ENCODE results near the gene SGO2. TPM values are rescaled to one million over a fixed set of nuclear protein-coding genes. Genes with fewer than 3 reads are reported as not detected.
"Not testable (repeated sequence)": the region's sequence is repeated elsewhere in the genome, so short reads cannot be mapped to it uniquely, and the experiment has no call there.

The SGO2 gene
- total and polyA plus RNA-seq, 3 donors from 2014 or later = 11.9 to 46.0 (median 25.1) TPM

DNA sequence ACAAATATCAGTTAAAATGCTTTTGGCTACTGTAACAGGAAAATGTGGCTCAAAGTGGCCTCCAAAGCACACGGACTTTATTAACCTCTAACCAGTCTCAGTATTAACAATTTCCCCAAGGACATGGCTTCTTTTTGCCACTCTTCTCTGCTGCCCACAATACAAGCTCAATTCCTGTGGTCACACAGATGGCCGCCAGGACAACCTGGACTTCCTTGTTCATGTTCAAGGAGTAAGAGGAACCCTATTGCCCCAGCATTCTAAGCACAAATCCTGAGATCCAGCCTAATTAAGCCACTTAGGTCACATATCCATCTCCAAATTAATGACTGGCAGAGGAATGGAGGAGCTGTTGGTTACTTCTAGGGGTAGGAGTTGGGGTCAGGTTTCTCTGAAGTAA is 98.0 kb downstream of the SGO2 start:
- Histone ChIP-seq H3K9me3 (no peaks in the 10 kb centered on the region), H3K36me3 (ENCODE audit: low read depth, missing control alignments) (no peaks in the 10 kb centered on the region), H3K27ac (no peak overlapping the region), H3K4me3 (no peak overlapping the region), H3K27me3 (no peaks in the 10 kb centered on the region), H3K4me1 (peaks cover 4% of the 10 kb centered on the region)
- WGBS, 2 donors = 84 to 88% methylated on average over 2 of the region's 2 CpGs
- intact Hi-C loops (cut with DNase I; ENCODE audit: low total_unique reads) = no loop called here
- no peak for DNase-seq
- TF ChIP-seq, protein P1, sequence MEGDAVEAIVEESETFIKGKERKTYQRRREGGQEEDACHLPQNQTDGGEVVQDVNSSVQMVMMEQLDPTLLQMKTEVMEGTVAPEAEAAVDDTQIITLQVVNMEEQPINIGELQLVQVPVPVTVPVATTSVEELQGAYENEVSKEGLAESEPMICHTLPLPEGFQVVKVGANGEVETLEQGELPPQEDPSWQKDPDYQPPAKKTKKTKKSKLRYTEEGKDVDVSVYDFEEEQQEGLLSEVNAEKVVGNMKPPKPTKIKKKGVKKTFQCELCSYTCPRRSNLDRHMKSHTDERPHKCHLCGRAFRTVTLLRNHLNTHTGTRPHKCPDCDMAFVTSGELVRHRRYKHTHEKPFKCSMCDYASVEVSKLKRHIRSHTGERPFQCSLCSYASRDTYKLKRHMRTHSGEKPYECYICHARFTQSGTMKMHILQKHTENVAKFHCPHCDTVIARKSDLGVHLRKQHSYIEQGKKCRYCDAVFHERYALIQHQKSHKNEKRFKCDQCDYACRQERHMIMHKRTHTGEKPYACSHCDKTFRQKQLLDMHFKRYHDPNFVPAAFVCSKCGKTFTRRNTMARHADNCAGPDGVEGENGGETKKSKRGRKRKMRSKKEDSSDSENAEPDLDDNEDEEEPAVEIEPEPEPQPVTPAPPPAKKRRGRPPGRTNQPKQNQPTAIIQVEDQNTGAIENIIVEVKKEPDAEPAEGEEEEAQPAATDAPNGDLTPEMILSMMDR (IDR thresholded peaks at IDR 0.05) = no peak
- TF ChIP-seq POLR2A (IDR thresholded peaks at IDR 0.05) = no peak

DNA sequence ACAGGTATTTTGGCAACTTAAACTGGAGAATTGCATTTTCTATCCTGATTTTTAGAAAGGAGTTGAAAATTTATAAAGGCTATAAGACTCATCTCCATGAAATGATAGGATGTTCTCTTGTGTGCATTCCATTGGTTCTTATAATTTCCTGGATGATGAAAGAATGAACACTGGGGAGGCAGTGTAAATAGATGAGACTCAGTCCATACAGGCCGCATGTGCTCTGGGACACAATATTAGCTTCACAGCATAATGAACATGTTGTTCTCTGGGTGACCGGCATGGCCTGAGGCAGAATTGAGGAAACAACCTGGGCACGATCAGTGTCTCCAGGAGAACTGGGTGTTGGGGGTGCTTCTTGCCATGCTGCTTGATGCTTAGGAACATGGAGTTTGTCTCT is 98.7 kb downstream of the SGO2 start:
- H3K27me3 ChIP-seq = no peaks in the 10 kb centered on the region
- TF ChIP-seq, protein P1 (IDR thresholded peaks at IDR 0.05) = no peak
- TF ChIP-seq POLR2A (IDR thresholded peaks at IDR 0.05) = no peak

DNA sequence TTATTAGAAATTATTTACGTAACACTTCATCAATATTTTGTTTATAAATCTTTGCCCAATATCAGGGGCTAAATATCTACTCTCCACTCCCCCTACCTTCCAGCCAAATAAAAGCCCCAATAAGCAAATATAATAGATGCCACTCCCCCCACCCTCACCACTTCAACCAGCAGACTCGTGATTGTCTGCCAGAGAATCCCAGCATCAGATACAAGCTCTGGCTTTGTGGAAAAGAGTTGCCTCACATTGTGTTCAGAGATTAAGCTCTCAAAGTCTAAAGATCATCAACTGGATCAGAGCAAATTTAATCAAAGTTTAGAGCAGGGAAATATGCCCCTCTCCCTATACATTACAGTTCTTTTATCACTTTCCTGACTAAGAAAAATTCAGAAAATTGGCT is 99.3 kb downstream of the SGO2 start:
- Histone ChIP-seq H3K27me3 (no peaks in the 10 kb centered on the region), H3K27ac (no peak overlapping the region), H3K36me3 (ENCODE audit: low read depth, missing control alignments) (no peaks in the 10 kb centered on the region), H3K9me3 (no peaks in the 10 kb centered on the region), H3K4me3 (no peak overlapping the region), H3K4me1 (peaks cover 4% of the 10 kb centered on the region)
- no peak for TF ChIP-seq POLR2A (IDR thresholded peaks at IDR 0.05)
- TF ChIP-seq, protein P1 (IDR thresholded peaks at IDR 0.05) = no peak
- intact Hi-C loops (cut with DNase I; ENCODE audit: low total_unique reads) = no loop called here
- WGBS, 2 donors = 82 to 83% methylated on average over 2 of the region's 2 CpGs
- DNase-seq = no peak

More for the DNA sequence above, 98.7 kb downstream of the SGO2 start:
- intact Hi-C loops (cut with DNase I; ENCODE audit: low total_unique reads) = no loop called here
- Histone ChIP-seq H3K27ac (no peak overlapping the region), H3K4me1 (peaks cover 4% of the 10 kb centered on the region), H3K4me3 (no peak overlapping the region), H3K36me3 (ENCODE audit: low read depth, missing control alignments) (no peaks in the 10 kb centered on the region), H3K9me3 (no peaks in the 10 kb centered on the region)
- whole genome bisulfite sequencing, 2 donors = 76 to 77% methylated on average over 3 of the region's 3 CpGs
- DNase-seq = no peak

DNA sequence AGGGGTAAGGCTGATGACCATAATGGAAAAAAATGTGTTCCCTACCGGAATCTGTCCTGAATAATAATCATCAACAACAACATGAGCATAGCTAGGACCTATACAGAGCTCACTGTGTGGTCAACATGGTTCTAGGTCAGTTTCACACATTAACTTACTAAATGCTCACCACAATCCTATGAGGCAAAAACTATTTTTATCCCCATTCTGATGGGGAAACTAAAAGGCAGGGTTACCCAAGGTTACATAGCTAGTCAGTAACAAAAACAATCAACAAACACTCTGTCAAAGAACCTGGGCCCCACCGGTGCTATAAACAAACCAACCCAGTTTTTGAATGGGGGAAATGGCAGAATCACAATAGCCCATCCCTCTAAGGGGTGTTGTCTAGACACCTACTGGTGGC is 100.0 kb downstream of the SGO2 start:
- Histone ChIP-seq H3K4me1 (peaks cover 4% of the 10 kb centered on the region), H3K27ac (no peak overlapping the region), H3K36me3 (ENCODE audit: low read depth, missing control alignments) (no peaks in the 10 kb centered on the region), H3K27me3 (no peaks in the 10 kb centered on the region), H3K4me3 (no peak overlapping the region), H3K9me3 (no peaks in the 10 kb centered on the region)
- intact Hi-C loops (cut with DNase I; ENCODE audit: low total_unique reads) = no loop called here
- TF ChIP-seq, protein P1 (IDR thresholded peaks at IDR 0.05) = no peak
- no peak for TF ChIP-seq POLR2A (IDR thresholded peaks at IDR 0.05)
- DNase-seq = no peak
- 80 to 89% methylated on average over 2 of the region's 2 CpGs for WGBS, 2 donors

DNA sequence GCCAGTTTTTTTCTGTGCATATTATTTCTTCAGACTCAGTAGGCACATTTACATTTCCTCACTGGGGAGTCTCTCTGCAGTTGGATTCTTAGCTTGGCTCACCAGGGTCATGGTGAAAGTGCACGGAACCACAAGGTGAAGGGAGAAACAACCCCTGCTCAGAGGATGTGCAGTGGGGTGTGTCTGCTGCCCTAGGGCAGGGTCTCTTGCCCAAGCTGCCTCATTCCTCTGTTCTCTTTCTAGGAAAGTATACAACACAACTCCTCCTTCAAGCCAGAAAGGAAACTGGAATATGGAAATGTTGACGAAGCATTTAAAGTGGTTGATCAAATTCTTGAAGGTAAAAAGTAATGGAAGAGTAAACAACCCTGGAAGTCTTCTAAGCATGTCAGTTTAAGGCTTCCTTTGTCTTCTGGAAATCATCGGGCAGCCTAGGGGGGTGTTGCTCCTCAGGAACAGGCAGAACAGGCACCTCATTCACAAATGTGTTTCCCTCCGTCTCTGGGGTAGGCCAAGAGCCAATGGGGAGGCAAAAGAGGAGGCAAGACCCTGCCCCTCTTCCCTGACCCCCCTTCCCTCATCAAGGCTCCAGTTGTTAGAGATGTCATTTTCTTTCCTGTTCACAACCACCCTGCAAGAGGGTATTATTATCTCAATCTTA is 101.2 kb downstream of the SGO2 start:
- TF ChIP-seq, protein P1 (IDR thresholded peaks at IDR 0.05) = no peak
- TF ChIP-seq POLR2A (IDR thresholded peaks at IDR 0.05) = no peak
- no peak overlapping the region for H3K27ac ChIP-seq
- H3K9me3 ChIP-seq = no peaks in the 10 kb centered on the region
- H3K4me1 ChIP-seq = peaks cover 4% of the 10 kb centered on the region
- no peaks in the 10 kb centered on the region for H3K36me3 ChIP-seq (ENCODE audit: low read depth, missing control alignments)
- no peaks in the 10 kb centered on the region for H3K27me3 ChIP-seq
- 86 to 93% methylated on average over 4 of the region's 4 CpGs for WGBS, 2 donors
- H3K4me3 ChIP-seq = no peak overlapping the region
- DNase-seq = no peak
- intact Hi-C loops (cut with DNase I; ENCODE audit: low total_unique reads) = no loop called here

DNA sequence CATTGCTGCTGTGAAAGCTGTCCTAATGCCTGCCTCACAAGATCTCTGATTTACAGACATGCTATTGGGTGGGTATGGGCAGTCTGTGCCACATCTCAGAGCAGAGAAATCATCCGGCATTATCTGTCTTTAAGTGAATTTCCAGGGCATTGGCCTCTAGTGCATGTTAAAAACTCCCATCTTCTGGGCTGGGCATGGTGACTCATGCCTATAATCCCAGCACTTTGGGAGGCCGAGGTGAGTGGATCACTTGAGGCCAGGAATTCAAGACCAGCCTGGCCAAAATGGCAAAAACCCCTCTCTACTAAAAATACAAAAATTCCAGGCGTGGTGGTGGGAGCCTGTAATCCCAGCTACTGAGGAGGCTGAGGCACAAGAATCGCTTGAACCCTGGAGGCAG is 102.5 kb downstream of the SGO2 start:
- 89 to 93% methylated on average over 4 of the region's 4 CpGs for WGBS, 2 donors
- H3K4me3 ChIP-seq; intact Hi-C loops (cut with DNase I; ENCODE audit: low total_unique reads); H3K36me3 ChIP-seq (ENCODE audit: low read depth, missing control alignments); DNase-seq; H3K9me3 ChIP-seq; H3K27ac ChIP-seq; H3K27me3 ChIP-seq; H3K4me1 ChIP-seq: not testable (repeated sequence)
